ENCODE results near the gene HESX1. TPM values are rescaled to one million over a fixed set of nuclear protein-coding genes. Genes with fewer than 3 reads are reported as not detected.
A peak's percentile ranks its signal among the peaks of the same experiment; 100 is the strongest.

HESX1 gene
- total and polyA plus RNA-seq, 2 of the 13 experiments (the other 11 are each of a cell fraction or from before 2014, with no cell fraction given): 0.57 to 0.75 TPM

DNA sequence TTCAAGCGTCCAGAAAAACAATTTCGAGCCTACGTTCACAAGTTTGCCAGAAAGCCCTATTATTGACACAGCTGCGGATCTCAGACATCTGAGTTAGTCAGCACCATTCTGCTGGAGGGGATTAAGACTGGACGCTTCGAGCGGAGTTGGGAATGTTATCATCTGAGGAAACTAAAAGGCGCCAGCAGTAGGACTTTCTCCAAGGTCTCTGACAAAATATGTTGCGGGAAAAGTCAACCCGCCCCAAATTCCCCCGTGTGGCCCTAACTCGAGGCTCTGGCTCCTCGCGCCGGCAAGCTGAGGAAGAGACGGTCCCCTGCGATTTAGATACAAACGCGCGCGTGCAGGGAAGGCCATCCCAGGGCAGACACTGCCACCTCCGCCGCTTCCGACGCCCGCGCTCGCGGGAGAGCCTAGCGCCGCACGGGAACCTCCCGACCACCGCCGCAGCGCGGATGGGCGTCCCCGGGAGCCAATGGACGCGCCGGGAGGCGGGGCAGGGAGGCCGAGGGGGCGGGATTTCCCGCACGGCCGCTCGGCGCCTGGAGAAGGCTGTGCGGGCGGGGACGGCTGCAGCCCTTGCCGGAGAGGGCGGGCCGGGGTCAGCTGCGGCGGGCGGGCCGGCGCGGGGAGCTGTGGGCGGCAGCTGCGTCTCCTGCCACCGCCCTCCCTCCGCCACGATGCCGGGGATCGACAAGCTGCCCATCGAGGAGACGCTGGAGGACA, 27.6 kb upstream of the HESX1 start, which contains the start of gene APPL1 (continued):
- TF ChIP-seq ZNF564 (CRISPR knock-in tag; IDR thresholded peaks at IDR 0.05) (no peak), SIN3B (IDR thresholded peaks at IDR 0.05; ENCODE audit: low read length) (no peak), ZC3H13 (CRISPR knock-in tag; IDR thresholded peaks at IDR 0.05) (0 out of 2 replicates have a peak, but pooled peaks have one; percentile 21), RORA (CRISPR knock-in tag; IDR thresholded peaks at IDR 0.05) (no peak), ZNF616 (CRISPR knock-in tag; IDR thresholded peaks at IDR 0.05; ENCODE audit: low read depth) (peak; percentile 74; the same call in 1 of the 2 replicates), ZNF749 (CRISPR knock-in tag; IDR thresholded peaks at IDR 0.05; ENCODE audit: borderline replicate concordance) (peak; percentile 79), ZNF3 (CRISPR knock-in tag; IDR thresholded peaks at IDR 0.05) (0 out of 2 replicates have a peak, but pooled peaks have one; percentile 19), CAMTA2 (CRISPR knock-in tag; IDR thresholded peaks at IDR 0.05; ENCODE audit: borderline replicate concordance) (0 out of 2 replicates have a peak, but pooled peaks have one; percentile 65), ARNTL (CRISPR knock-in tag; IDR thresholded peaks at IDR 0.05) (peak; percentile 71; the same call in 1 of the 2 replicates), ZNF609 (CRISPR knock-in tag; IDR thresholded peaks at IDR 0.05; ENCODE audit: borderline replicate concordance) (peak; percentile 73; the same call in 1 of the 2 replicates), MED8 (CRISPR knock-in tag; IDR thresholded peaks at IDR 0.05; ENCODE audit: insufficient replicate concordance) (peak; percentile 79), KLF6 (CRISPR knock-in tag; IDR thresholded peaks at IDR 0.05) (peak; percentile 53; the same call in 1 of the 2 replicates), MTF2 (CRISPR knock-in tag; IDR thresholded peaks at IDR 0.05; ENCODE audit: borderline replicate concordance) (peak; percentile 15; the same call in 1 of the 2 replicates), HDAC2 (CRISPR knock-in tag; IDR thresholded peaks at IDR 0.05) (no peak), RBAK (CRISPR knock-in tag; IDR thresholded peaks at IDR 0.05) (no peak), ZNF121 (CRISPR knock-in tag; IDR thresholded peaks at IDR 0.05) (no peak), POLR2A (IDR thresholded peaks at IDR 0.05; ENCODE audit: insufficient read depth in 1 of 2, low read depth in 2 of 2, low read length in 2 of 2) (peak; percentile 78 to 84), GZF1 (CRISPR knock-in tag; IDR thresholded peaks at IDR 0.05) (0 out of 2 replicates have a peak, but pooled peaks have one; percentile 36), HNF1B (CRISPR knock-in tag; IDR thresholded peaks at IDR 0.05) (peak; percentile 64; the same call in 1 of the 2 replicates), ZSCAN9 (CRISPR knock-in tag; IDR thresholded peaks at IDR 0.05; ENCODE audit: borderline replicate concordance) (no peak; the same call in 1 of the 2 replicates)
- TF ChIP-seq, protein P1, sequence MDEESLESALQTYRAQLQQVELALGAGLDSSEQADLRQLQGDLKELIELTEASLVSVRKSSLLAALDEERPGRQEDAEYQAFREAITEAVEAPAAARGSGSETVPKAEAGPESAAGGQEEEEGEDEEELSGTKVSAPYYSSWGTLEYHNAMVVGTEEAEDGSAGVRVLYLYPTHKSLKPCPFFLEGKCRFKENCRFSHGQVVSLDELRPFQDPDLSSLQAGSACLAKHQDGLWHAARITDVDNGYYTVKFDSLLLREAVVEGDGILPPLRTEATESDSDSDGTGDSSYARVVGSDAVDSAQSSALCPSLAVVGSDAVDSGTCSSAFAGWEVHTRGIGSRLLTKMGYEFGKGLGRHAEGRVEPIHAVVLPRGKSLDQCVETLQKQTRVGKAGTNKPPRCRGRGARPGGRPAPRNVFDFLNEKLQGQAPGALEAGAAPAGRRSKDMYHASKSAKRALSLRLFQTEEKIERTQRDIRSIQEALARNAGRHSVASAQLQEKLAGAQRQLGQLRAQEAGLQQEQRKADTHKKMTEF (CRISPR knock-in tag; IDR thresholded peaks at IDR 0.05): peak; percentile 85
- TF ChIP-seq, protein P2, sequence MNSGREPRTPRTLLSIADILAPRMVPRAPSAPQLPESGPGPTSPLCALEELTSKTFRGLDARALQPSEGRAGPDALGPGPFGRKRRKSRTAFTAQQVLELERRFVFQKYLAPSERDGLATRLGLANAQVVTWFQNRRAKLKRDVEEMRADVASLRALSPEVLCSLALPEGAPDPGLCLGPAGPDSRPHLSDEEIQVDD (CRISPR knock-in tag; IDR thresholded peaks at IDR 0.05; ENCODE audit: borderline replicate concordance): peak; percentile 41; the same call in 1 of the 2 replicates
